ENCODE measurements around the gene ZNF593.

The ZNF593 gene

GRCh38 chr1:26171084-26172072 is 1.7 kb downstream of the ZNF593 start, which contains the start of gene ZNF593OS:
ZNF593OS (minus strand) TSS chr1:26171832; CDS start chr1:26171661, 171 bp downstream.
- DNase-seq (ENCODE audit: low read depth) = no peak
- TF ChIP-seq CTCF (conservative IDR thresholded peaks at IDR 0.05; ENCODE audit: control insufficient read depth, insufficient read depth, low read depth, low read length) = no peak
- peak within 1 kb of the TSS; percentile 76 for H3K4me3 ChIP-seq (ENCODE audit: control insufficient read depth, low read depth, low read length)

- no peak overlapping the region for H3K4me3 ChIP-seq (ENCODE audit: control insufficient read depth, low read depth, low read length)
- no peak for DNase-seq (ENCODE audit: low read depth)
- TF ChIP-seq CTCF (conservative IDR thresholded peaks at IDR 0.05; ENCODE audit: control insufficient read depth, insufficient read depth, low read depth, low read length) = no peak
Measured at GRCh38 chr1:26175346-26175745, 5.6 kb downstream of the ZNF593 start.

- no peak for DNase-seq (ENCODE audit: low read depth)
- H3K4me3 ChIP-seq (ENCODE audit: control insufficient read depth, low read depth, low read length) = no peak within 1 kb of the TSS
- TF ChIP-seq CTCF (conservative IDR thresholded peaks at IDR 0.05; ENCODE audit: control insufficient read depth, insufficient read depth, low read depth, low read length) = no peak
Measured at GRCh38 chr1:26177182-26177684, 7.5 kb downstream of the ZNF593 start, which contains the start of gene CNKSR1. CNKSR1 (plus strand) TSS chr1:26177491; CDS start chr1:26177548, 57 bp downstream.

- no peak for TF ChIP-seq CTCF (conservative IDR thresholded peaks at IDR 0.05; ENCODE audit: control insufficient read depth, insufficient read depth, low read depth, low read length)
- no peak for DNase-seq (ENCODE audit: low read depth)
- H3K4me3 ChIP-seq (ENCODE audit: control insufficient read depth, low read depth, low read length) = no peak overlapping the region
Measured at GRCh38 chr1:26180010-26180506, 10.3 kb downstream of the ZNF593 start.

- TF ChIP-seq CTCF (conservative IDR thresholded peaks at IDR 0.05; ENCODE audit: control insufficient read depth, insufficient read depth, low read depth, low read length) = no peak
- H3K4me3 ChIP-seq (ENCODE audit: control insufficient read depth, low read depth, low read length) = no peak overlapping the region
- peak; percentile 8 for DNase-seq (ENCODE audit: low read depth)
Measured at GRCh38 chr1:26181586-26182382, 12.1 kb downstream of the ZNF593 start.

GRCh38 chr1:26182383-26182696 is 12.6 kb downstream of the ZNF593 start:
- no peak for DNase-seq (ENCODE audit: low read depth)
- no peak for TF ChIP-seq CTCF (conservative IDR thresholded peaks at IDR 0.05; ENCODE audit: control insufficient read depth, insufficient read depth, low read depth, low read length)
- H3K4me3 ChIP-seq (ENCODE audit: control insufficient read depth, low read depth, low read length) = no peak overlapping the region
